ENCODE results near the gene WASF3.

- TF ChIP-seq CTCF (conservative IDR thresholded peaks at IDR 0.05) (no peak), ZFX (IDR thresholded peaks at IDR 0.05) (no peak)
These were observed 137.3 kb downstream of the WASF3 start for GRCh38 chr13:26694609-26695359.
